Stomach smooth muscle (tissue), 2 donors: ENCODE data around the gene CCT5.
"Not testable (repeated sequence)": the region's sequence is repeated elsewhere in the genome, so short reads cannot be mapped to it uniquely, and the experiment has no call there.

ENCODE experiments used
- H3K27ac ChIP-seq: one replicate; pipeline ENCODE4 v1.7.0; 2013; ENCODE audit warnings: mild to moderate bottlenecking, low read length, inconsistent platforms
- H3K27me3 ChIP-seq, 2 donors: one replicate each; pipeline ENCODE4 v1.7.0; 2013; ENCODE audit warnings: low read length in 2 of 2; ENCODE audit not compliant: insufficient read depth in 2 of 2, control insufficient read depth in 1 of 2
- H3K36me3 ChIP-seq, 2 donors: one replicate each; pipeline ENCODE4 v1.7.0; 2013; ENCODE audit warnings: low read length in 2 of 2; ENCODE audit not compliant: control insufficient read depth in 2 of 2, insufficient read depth in 2 of 2
- H3K4me1 ChIP-seq: one replicate; pipeline ENCODE4 v1.7.0; 2013; ENCODE audit warnings: low read length; ENCODE audit not compliant: control insufficient read depth, insufficient read depth
- H3K4me3 ChIP-seq, 2 donors: one replicate each; pipeline ENCODE4 v1.7.0; 2013; ENCODE audit warnings: low read length in 2 of 2
- H3K9ac ChIP-seq, 2 donors: one replicate each; pipeline ENCODE4 v1.7.0; 2013; ENCODE audit warnings: low read length in 2 of 2, mild to moderate bottlenecking in 1 of 2
- H3K9me3 ChIP-seq, 2 donors: one replicate each; pipeline ENCODE4 v1.7.0; 2013; ENCODE audit warnings: low read length in 2 of 2; ENCODE audit not compliant: control insufficient read depth in 2 of 2
- donor health status: healthy.
- donor health status: Pancreatic carcinoma.

The CCT5 gene

GRCh38 chr5:10275991-10276390 is 25.9 kb downstream of the CCT5 start:
- no peak overlapping the region for H3K4me3 ChIP-seq
- H3K36me3 ChIP-seq: peaks cover 3 to 5% of the 10 kb centered on the region in 2 donors
- no peak overlapping the region for H3K9ac ChIP-seq
- no peaks in the 10 kb centered on the region for H3K9me3 ChIP-seq
- H3K27ac ChIP-seq: no peak overlapping the region
- H3K27me3 ChIP-seq: no peaks in the 10 kb centered on the region
- H3K4me1 ChIP-seq: no peaks in the 10 kb centered on the region

- Histone ChIP-seq H3K4me3 (no peak overlapping the region), H3K36me3 (peaks cover 3 to 6% of the 10 kb centered on the region in 2 donors), H3K27me3 (no peaks in the 10 kb centered on the region), H3K9me3 (no peaks in the 10 kb centered on the region), H3K4me1 (no peaks in the 10 kb centered on the region), H3K9ac (no peak overlapping the region), H3K27ac (no peak overlapping the region)
These were observed 26.6 kb downstream of the CCT5 start for GRCh38 chr5:10276691-10277090.

GRCh38 chr5:10277773-10278630 is 27.9 kb downstream of the CCT5 start:
- Histone ChIP-seq H3K9ac (no peak overlapping the region), H3K9me3 (no peaks in the 10 kb centered on the region)

GRCh38 chr5:10278658-10279279 is 28.7 kb downstream of the CCT5 start:
- H3K27ac ChIP-seq: no peak overlapping the region
- peaks cover under 1% of the 10 kb centered on the region for H3K4me1 ChIP-seq
- H3K4me3 ChIP-seq: no peak overlapping the region
- peaks cover 3 to 6% of the 10 kb centered on the region in 2 donors for H3K36me3 ChIP-seq
- H3K9me3 ChIP-seq: no peaks in the 10 kb centered on the region
- H3K9ac ChIP-seq: no peak overlapping the region
- H3K27me3 ChIP-seq: no peaks in the 10 kb centered on the region

More at GRCh38 chr5:10277773-10278630, 27.9 kb downstream of the CCT5 start:
- Histone ChIP-seq H3K4me3 (no peak overlapping the region), H3K27ac (no peak overlapping the region), H3K36me3 (peaks cover 3 to 6% of the 10 kb centered on the region in 2 donors), H3K4me1 (no peaks in the 10 kb centered on the region), H3K27me3 (no peaks in the 10 kb centered on the region)

GRCh38 chr5:10279328-10279727 is 29.2 kb downstream of the CCT5 start:
- no peaks in the 10 kb centered on the region for H3K9me3 ChIP-seq
- no peak overlapping the region for H3K27ac ChIP-seq
- H3K9ac ChIP-seq: no peak overlapping the region
- no peaks in the 10 kb centered on the region for H3K27me3 ChIP-seq
- H3K4me1 ChIP-seq: peaks cover 5% of the 10 kb centered on the region
- no peak overlapping the region for H3K4me3 ChIP-seq
- peaks cover 3 to 6% of the 10 kb centered on the region in 2 donors for H3K36me3 ChIP-seq

GRCh38 chr5:10279925-10280720 is 30.0 kb downstream of the CCT5 start:
- Histone ChIP-seq H3K9ac (no peak overlapping the region), H3K27ac (no peak overlapping the region), H3K4me1 (peaks cover 5% of the 10 kb centered on the region), H3K27me3 (no peaks in the 10 kb centered on the region), H3K9me3 (no peaks in the 10 kb centered on the region), H3K36me3 (peaks cover 3 to 6% of the 10 kb centered on the region in 2 donors), H3K4me3 (no peak overlapping the region)

- Histone ChIP-seq H3K4me3 (no peak overlapping the region), H3K9ac (no peak overlapping the region), H3K36me3 (peaks cover 8 to 11% of the 10 kb centered on the region in 2 donors), H3K4me1 (peaks cover 5% of the 10 kb centered on the region), H3K9me3 (no peaks in the 10 kb centered on the region), H3K27ac (no peak overlapping the region), H3K27me3 (no peaks in the 10 kb centered on the region)
These were observed 34.0 kb downstream of the CCT5 start for GRCh38 chr5:10283927-10284635.

GRCh38 chr5:10285362-10285761 is 35.3 kb downstream of the CCT5 start:
- not testable (repeated sequence) for H3K4me1 ChIP-seq, H3K4me3 ChIP-seq, H3K27ac ChIP-seq, H3K27me3 ChIP-seq, H3K9ac ChIP-seq, H3K9me3 ChIP-seq
- H3K36me3 ChIP-seq: peaks cover 11 to 13% of the 10 kb centered on the region in 2 donors

- Histone ChIP-seq H3K9me3 (no peaks in the 10 kb centered on the region), H3K36me3 (peaks cover 11 to 12% of the 10 kb centered on the region in 2 donors), H3K27me3 (no peaks in the 10 kb centered on the region), H3K9ac (no peak overlapping the region), H3K27ac (no peak overlapping the region), H3K4me1 (peaks cover 5% of the 10 kb centered on the region), H3K4me3 (no peak overlapping the region)
These were observed 36.2 kb downstream of the CCT5 start for GRCh38 chr5:10286162-10286861.

GRCh38 chr5:10286862-10287227 is 36.8 kb downstream of the CCT5 start:
- Histone ChIP-seq H3K27ac (no peak overlapping the region), H3K9me3 (no peaks in the 10 kb centered on the region), H3K27me3 (no peaks in the 10 kb centered on the region), H3K4me3 (no peak overlapping the region), H3K36me3 (peaks cover 9 to 12% of the 10 kb centered on the region in 2 donors), H3K9ac (no peak overlapping the region), H3K4me1 (peaks cover 5% of the 10 kb centered on the region)
